Measurements from ENCODE around the gene FLNB.

FLNB gene

GRCh38 chr3:58082047-58082446, 73.8 kb downstream of the FLNB start:
- DNase-seq = no peak

DNA sequence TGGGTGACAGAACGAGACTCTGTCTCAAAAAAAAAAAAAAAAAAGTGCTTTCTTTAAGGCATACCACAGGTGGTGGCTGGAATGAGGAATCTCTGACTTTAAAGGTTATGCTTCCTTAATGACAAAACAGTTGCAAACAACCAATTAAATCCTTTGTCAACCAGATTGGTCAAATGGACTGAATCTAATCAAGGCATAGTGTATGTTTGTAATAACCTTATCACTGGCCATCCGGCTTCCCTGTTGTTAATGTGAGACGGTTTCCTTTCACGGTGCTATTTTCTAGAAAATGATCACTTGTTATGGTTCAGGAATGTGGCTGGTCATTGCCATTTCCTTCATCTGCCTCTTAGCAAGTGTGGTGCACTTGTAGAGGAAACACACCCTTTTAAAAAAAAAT, 75.9 kb downstream of the FLNB start:
- DNase-seq = no peak

- no peak for DNase-seq
Observed at GRCh38 chr3:58084788-58085543, 76.7 kb downstream of the FLNB start.

GRCh38 chr3:58085616-58086015, 77.4 kb downstream of the FLNB start:
- no peak for DNase-seq

GRCh38 chr3:58088501-58088900, 80.3 kb downstream of the FLNB start:
- DNase-seq = no peak

DNA sequence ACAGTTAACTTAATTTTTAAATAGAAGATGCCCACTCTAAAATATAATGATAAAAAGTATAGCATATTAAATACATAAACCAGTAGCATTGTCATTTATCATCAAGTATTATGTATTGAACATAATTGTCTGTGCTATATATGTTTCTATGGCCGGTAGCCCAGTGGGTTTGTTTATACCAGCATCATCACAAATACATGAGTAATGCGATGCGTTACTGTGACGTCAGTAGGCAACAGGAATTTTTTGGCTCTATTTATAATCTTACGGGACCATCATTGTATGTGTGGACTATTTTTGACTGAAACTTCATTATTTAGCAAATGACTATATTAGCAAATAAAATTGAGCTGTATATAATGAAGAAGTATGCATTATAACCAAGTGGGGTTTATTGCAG, 82.1 kb downstream of the FLNB start:
- no peak for DNase-seq

GRCh38 chr3:58092521-58092920, 84.3 kb downstream of the FLNB start:
- no peak for DNase-seq

- no peak for DNase-seq
Observed at GRCh38 chr3:58093574-58094195, 85.5 kb downstream of the FLNB start.

GRCh38 chr3:58094657-58095056, 86.4 kb downstream of the FLNB start:
- no peak for DNase-seq

DNA sequence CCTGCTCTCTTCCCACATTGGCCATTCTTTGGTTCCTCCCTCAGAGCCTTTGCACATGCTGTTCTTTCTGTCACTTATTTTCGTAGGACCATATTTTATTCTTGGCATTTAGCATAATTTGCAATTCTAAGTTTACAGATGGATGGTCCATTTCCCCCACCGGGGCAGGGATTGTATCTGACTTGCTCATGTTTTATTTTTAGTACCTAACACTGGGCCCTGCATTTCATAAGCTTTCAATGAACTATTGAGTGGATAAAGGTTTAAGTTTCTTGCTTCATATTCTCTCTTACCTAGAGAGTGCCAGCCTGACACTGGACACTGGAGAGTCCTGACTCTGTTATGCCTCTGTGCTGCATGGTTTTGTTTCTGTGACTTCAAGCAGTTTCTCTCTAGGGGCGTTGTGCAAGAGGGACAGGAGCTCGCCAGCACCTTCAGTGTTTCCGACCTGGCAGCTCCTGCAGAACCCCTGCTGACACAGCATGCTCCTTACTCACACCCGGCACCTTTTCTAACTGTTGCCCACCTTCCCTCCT, 87.4 kb downstream of the FLNB start:
- no peak for DNase-seq

GRCh38 chr3:58098531-58098930, 90.3 kb downstream of the FLNB start:
- no peak for DNase-seq

- DNase-seq = no peak
Observed at GRCh38 chr3:58099865-58100264, 91.6 kb downstream of the FLNB start.

DNA sequence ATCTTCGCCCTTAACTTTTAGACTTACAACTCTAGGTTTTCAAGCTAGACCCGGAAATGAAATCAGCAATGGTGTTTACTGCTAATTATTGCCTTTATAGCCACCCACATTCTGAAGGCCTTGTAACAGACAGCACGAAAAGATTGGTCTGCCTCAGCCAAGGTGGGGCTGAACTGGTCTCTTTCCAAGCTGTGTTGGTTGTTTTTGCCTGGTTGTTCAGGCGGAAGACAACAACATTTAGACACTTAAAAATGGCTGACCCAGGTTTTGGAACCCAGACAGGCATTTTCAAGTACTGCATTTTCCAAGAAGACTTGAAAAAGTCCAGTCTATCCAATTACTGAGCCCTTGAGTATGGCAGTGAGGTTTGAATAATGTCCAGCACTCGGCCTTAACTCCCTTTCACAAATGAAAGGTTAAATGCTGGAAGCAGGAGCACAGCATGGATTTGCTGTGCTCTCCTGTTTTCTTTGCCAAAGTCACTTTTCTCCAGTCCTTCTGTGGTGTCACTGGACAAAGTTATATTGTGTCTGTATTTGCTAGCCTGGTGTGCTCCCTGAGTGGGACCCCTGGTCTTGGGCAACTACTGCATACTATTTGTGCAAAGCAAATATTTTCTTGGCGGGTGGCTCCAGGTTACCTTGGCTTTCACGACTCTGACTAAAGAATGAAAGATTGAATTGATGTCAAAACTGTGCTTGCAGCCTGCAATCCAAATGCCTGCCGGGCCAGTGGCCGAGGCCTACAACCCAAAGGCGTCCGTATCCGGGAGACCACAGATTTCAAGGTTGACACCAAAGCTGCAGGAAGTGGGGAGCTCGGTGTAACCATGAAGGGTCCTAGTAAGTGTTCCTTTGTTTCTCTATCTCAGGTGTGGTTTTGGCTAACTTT, 93.5 kb downstream of the FLNB start:
- DNase-seq = no peak

DNA sequence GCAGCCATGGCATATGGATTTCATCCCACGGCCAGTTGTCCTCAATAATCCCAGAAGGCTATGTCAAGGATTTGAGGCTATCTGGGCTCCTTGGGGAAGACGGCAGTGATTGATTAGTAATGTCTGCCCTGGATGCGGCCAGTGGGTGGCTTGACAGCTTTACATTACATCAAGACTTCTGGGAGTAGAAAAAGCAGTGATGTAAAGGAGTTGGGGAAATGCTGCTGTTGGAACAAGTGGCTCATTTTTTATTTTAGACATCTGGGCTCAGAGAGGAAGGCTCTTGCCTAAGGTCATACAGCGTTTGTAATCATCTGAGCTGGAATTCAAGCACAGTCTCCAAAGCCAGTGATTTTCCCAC, 94.1 kb downstream of the FLNB start:
- no peak for DNase-seq

DNA sequence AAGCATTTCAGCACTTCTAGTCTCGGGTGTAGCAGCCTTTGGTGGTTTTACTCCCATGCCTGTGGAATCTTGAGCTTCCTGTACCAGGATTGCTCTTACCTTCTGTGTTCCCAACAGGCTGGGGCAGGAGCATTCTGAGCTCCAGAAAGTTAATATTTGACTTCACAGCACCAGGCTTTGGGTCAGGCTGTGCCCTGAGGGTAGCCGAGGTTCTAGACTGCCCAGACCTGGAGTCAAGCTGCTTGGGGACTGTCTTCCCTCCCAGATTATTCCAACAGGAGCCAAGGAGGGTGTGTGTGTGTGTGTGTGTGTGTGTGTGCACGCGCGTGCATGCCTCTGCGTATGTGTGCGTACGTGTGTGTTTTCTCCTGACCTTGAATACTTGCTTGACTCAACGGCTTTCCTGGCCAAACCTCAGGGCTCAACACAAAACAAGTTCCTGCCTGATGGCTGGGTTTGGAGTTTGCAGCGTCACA, 94.8 kb downstream of the FLNB start:
- DNase-seq = no peak

DNA sequence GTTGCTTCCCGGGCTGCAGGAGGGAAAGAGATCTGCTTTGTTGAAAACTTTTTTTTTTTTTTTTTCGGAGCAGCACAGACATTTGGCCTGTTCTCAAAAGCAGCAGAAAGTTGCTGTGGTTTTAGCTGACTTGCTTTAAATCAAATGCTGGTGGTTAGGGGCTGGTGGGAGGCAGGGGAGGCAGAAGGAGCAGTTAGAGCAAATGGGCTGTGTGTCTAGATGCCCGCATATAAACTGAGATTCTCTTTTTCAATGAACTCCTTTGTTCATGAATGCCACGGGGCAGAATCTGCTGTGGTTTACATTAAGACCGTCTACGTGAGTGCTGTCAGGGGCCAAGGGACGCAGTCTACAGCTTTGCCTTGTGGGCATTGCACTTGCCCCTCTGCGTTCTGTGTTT, 95.9 kb downstream of the FLNB start:
- no peak for DNase-seq

GRCh38 chr3:58104712-58105111, 96.5 kb downstream of the FLNB start:
- DNase-seq = no peak

- no peak for DNase-seq
Observed at GRCh38 chr3:58105196-58105595, 97.0 kb downstream of the FLNB start.

GRCh38 chr3:58106061-58106460, 97.8 kb downstream of the FLNB start:
- no peak for DNase-seq

- DNase-seq = no peak
Observed at GRCh38 chr3:58106640-58107039, 98.4 kb downstream of the FLNB start.

DNA sequence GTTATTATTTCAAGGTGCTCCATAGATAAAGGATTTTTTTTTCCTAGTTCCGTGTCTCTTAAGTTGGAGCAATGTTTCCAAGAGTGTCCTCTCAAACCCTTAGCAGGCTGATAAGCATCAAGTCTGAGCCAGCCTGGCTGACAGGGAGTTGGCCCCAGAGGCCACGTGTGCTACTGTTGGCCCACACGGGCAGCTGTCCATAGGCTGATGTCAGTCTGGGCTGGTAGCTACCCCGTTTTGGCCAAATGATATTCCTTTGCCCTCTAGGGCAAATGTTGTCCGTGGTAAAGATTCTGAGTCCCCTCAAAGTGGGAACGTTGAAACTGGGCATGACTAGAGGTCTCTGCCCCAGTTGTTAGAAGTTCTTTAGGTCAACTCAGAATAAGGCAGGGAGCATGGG, 99.4 kb downstream of the FLNB start:
- no peak for DNase-seq

DNA sequence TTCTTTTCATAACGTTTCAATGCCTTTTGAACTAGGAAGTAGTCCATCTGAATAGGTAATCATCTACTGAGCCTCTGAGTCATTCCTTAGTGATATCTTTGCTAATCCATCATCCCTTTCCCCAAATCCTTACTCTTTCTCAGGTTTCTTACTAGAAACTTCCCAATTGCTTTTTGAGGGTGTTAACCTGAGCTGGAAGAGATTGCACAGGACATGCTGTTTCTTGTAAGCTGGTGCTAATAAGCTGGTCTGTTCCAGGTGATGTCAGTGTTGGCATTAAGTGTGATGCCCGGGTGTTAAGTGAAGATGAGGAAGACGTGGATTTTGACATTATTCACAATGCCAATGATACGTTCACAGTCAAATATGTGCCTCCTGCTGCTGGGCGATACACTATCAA, 101.5 kb downstream of the FLNB start:
- no peak for DNase-seq

GRCh38 chr3:58111513-58112184, 103.4 kb downstream of the FLNB start:
- no peak for DNase-seq
